GM12872 (cell line): ENCODE results near the gene GABBR2.

ENCODE experiments used
- TF ChIP-seq, protein P1 (sequence below): IDR thresholded peaks from 3 replicates; pipeline ENCODE4 v1.5.1; 2011; ENCODE audit warnings: low read depth, mild to moderate bottlenecking, low read length, moderate library complexity; ENCODE audit not compliant: insufficient read depth

The GABBR2 gene

DNA sequence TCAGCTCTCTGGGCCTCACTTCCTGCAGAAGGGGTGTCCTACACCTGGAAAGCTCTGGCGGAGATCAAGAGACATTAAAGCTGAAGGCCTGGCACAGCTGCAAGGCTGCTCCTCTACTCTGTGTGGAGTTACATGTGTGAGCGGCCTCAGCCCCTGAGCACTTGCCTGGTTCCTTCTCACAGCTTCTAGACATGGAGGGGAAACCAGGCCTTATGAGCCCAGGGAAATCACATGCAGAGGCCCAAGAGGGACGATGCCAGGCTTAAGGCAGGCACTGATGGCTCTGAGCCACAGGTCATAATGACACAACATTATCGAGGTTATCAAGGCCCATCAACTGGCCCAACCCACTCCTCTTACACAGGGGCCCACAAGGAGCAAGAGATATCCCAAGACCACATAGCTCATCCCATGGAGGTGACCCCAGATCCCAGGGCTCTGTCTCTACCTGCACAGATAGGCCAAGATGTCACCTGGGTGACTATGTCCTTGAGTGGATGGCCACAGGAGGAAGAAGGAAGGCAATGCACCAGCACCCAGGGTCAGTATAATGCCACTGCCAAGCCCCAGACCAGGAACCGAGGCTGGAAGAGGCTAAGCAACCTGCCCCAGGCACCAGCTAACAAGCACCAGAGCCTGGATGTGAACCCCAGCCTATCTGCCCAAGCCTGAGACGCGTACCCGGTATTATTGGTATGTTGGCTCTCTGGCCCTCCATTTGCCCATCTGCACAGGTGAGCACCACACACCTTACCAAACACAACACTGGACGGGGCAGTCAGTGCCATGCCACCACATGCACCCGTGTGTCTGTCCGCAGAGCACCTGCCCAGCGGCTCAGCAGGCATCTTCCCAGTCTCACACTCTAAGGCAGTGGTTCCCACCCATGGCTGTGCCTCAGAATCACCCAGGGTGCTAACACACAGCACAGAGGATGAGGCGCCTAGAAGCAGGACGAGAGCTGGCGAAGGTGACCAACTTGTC is 143.3 kb downstream of the GABBR2 start:
- TF ChIP-seq, protein P1, sequence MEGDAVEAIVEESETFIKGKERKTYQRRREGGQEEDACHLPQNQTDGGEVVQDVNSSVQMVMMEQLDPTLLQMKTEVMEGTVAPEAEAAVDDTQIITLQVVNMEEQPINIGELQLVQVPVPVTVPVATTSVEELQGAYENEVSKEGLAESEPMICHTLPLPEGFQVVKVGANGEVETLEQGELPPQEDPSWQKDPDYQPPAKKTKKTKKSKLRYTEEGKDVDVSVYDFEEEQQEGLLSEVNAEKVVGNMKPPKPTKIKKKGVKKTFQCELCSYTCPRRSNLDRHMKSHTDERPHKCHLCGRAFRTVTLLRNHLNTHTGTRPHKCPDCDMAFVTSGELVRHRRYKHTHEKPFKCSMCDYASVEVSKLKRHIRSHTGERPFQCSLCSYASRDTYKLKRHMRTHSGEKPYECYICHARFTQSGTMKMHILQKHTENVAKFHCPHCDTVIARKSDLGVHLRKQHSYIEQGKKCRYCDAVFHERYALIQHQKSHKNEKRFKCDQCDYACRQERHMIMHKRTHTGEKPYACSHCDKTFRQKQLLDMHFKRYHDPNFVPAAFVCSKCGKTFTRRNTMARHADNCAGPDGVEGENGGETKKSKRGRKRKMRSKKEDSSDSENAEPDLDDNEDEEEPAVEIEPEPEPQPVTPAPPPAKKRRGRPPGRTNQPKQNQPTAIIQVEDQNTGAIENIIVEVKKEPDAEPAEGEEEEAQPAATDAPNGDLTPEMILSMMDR, result no peak

GRCh38 chr9:98564714-98565113 is 144.0 kb downstream of the GABBR2 start:
- TF ChIP-seq, protein P1, result no peak

DNA sequence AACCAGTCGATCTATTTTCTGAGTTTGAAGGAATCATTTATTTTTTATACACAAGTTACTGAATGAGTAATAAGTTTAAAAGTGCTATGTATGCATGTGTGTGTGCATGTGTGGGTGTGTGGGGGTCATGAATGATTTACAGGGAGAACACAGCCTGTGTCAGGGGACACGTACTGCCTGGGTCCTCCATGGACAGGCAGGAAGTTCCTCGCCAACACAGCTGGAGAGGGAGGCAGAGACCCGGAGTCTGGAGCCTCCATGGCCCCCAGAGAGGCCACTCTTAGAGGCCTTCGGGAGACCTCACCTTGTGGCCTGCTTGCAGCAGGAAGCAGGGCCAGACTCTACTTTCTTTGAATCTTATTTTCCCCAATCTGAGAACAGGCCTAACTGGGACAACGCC is 144.7 kb downstream of the GABBR2 start:
- TF ChIP-seq, protein P1, result no peak

DNA sequence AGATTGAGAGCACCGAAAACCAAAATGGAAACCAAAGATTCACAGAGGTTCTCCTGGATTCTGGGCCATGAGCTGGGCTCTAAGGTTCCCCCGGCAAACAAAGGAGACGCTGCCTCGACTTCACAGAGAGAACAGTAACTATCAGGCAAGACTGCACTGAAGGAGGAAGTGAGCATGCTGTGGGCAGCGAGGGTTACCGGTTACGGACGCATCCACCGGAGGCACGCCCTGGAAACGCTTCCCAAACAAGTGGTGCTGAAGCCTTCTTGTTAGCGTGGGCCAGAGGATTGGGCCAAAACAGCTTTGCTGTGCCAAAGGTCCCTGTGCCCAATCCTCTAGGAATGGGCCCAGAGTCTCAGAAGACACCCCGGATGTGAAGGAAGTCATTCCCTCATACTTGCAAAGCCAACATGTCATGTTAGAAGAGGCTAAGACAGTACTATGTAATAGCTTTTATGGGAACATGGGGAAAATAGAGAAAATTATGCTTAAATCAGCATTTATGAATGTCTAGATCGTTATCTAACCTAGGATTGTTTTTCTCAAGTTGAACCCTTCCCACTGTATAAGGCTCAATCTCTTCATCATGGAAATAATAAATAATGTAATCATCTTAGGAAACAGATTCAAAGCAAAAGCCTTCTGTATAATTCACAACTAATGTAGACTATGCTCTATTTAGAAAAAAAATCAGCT is 145.4 kb downstream of the GABBR2 start:
- TF ChIP-seq, protein P1, result no peak

DNA sequence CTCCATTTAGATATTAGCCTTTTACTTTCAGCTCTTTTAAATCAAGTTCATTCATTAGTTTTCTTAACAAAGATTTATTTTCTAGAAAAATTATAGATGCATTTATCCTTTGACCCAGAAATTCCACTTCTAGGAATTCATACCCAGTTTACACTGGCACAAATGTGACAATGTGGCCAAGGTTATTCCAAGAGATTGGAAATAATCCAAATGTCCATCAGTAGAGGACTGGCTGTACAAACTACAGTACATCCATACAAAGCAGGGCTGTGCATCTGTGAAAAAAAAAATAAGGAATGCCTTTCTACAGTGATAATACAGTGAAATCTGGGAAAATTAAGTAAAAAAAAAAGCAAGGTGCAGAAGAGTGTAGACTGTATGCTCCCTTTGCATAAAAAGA is 149.2 kb downstream of the GABBR2 start:
- TF ChIP-seq, protein P1, result no peak

- TF ChIP-seq, protein P1, result no peak
Measured at GRCh38 chr9:98558575-98558974, 150.2 kb downstream of the GABBR2 start.

DNA sequence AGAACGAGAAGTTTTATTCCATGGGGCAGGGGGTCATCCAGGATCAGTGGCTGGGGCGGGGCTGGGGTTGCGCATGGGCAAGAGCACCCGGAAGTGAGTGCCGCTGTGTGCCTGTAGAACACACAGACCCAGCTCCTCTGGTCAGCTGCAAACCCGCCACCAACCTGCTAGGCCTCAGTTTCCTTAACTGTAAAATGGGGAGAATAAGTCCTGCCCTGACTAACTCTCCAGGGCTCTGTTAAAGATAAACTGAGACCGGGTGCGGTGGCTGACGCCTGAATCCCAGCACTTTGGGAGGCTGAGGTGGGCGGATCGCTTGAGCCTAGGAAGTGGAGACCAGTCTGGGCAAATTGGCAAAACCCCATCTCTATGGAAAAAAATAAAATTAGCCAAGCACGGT is 152.2 kb downstream of the GABBR2 start:
- TF ChIP-seq, protein P1, result no peak
